Neural progenitor cell (in vitro differentiated cells): ENCODE data around the gene SLC22A23. TPM values are rescaled to one million over a fixed set of nuclear protein-coding genes. Genes with fewer than 3 reads are reported as not detected.

Experiments
- DNase-seq: peaks from one replicate; pipeline ENCODE4 v3.0.0-alpha.2; 2016; ENCODE audit warnings: low spot score
- H2AFZ ChIP-seq: fragments of 200-600 bp; sonication (generic); replicated peaks from 2 replicates; pipeline ENCODE4 v1.6.1; 2016; ENCODE audit warnings: antibody characterized with exemption
- H3F3A ChIP-seq: fragments of 200-600 bp; sonication (generic); 2 replicates; pipeline ENCODE4 v1.6.1; 2016; ENCODE audit warnings: antibody characterized with exemption, low read depth
- H3K27ac ChIP-seq: fragments of 200-600 bp; sonication (generic); 2 replicates; pipeline ENCODE4 v1.5.1; 2016; ENCODE audit warnings: mild to moderate bottlenecking
- H3K27me3 ChIP-seq: fragments of 200-600 bp; sonication (generic); 2 replicates; pipeline ENCODE4 v1.6.1; 2016; ENCODE audit warnings: mild to moderate bottlenecking, moderate library complexity
- H3K36me3 ChIP-seq: fragments of 200-600 bp; sonication (generic); 2 replicates; pipeline ENCODE4 v1.5.1; 2016
- H3K4me1 ChIP-seq: fragments of 200-600 bp; sonication (generic); 2 replicates; pipeline ENCODE4 v1.6.1; 2016; ENCODE audit warnings: mixed run types
- H3K4me2 ChIP-seq: fragments of 200-600 bp; sonication (generic); 2 replicates; pipeline ENCODE4 v1.6.1; 2016
- H3K4me3 ChIP-seq: fragments of 200-600 bp; sonication (generic); 2 replicates; pipeline ENCODE4 v1.5.1; 2016
- H3K79me2 ChIP-seq: fragments of 200-600 bp; sonication (generic); 2 replicates; pipeline ENCODE4 v1.6.1; 2016; ENCODE audit warnings: low read depth
- H3K9ac ChIP-seq: fragments of 200-600 bp; sonication (generic); 2 replicates; pipeline ENCODE4 v1.6.1; 2016
- H3K9me3 ChIP-seq: fragments of 200-600 bp; sonication (generic); 2 replicates; pipeline ENCODE4 v1.5.1; 2016; ENCODE audit warnings: low read depth
- H4K20me1 ChIP-seq: fragments of 200-600 bp; sonication (generic); 2 replicates; pipeline ENCODE4 v1.6.1; 2016; ENCODE audit warnings: low read depth
- H3K27ac Mint-ChIP-seq: 3 replicates; pipeline ENCODE4 v1.8.0; 2021; ENCODE audit warnings: mixed read lengths
- H3K27me3 Mint-ChIP-seq: 2 replicates; pipeline ENCODE4 v1.8.0; 2022; ENCODE audit warnings: low read depth, mild to moderate bottlenecking, inconsistent platforms, moderate library complexity, mixed read lengths; ENCODE audit not compliant: insufficient read depth
- H3K36me3 Mint-ChIP-seq: 3 replicates; pipeline ENCODE4 v1.8.0; 2021; ENCODE audit warnings: mixed read lengths
- H3K4me1 Mint-ChIP-seq: 3 replicates; pipeline ENCODE4 v1.8.0; 2021; ENCODE audit warnings: mixed read lengths
- H3K4me3 Mint-ChIP-seq: 3 replicates; pipeline ENCODE4 v1.8.0; 2021; ENCODE audit warnings: mild to moderate bottlenecking, moderate library complexity, mixed read lengths
- H3K9me3 Mint-ChIP-seq: 3 replicates; pipeline ENCODE4 v1.8.0; 2020; ENCODE audit warnings: mixed read lengths
- CTCF ChIP-seq: fragments of 200-600 bp; sonication (generic); IDR thresholded peaks from 2 replicates; pipeline ENCODE4 v1.5.1; 2017; ENCODE audit warnings: antibody characterized with exemption, mild to moderate bottlenecking
- EZH2 ChIP-seq: fragments of 200-600 bp; sonication (generic); IDR thresholded peaks from 2 replicates; pipeline ENCODE4 v1.6.1; 2017; ENCODE audit warnings: antibody characterized with exemption, mild to moderate bottlenecking, moderate library complexity
- EZH2phosphoT487 ChIP-seq: fragments of 200-600 bp; sonication (generic); IDR thresholded peaks from 2 replicates; pipeline ENCODE4 v1.6.1; 2017; ENCODE audit warnings: antibody characterized with exemption
- total RNA-seq: library from RNA; depleted of rRNA; stranded (reverse); fragments of >200 nt; gene quantifications from 2 replicates; pipeline ENCODE4 v1.2.3, GENCODE V29; 2015; ENCODE audit warnings: low replicate concordance

SLC22A23 gene
- total RNA-seq, 1 donor from 2014 or later = 0.99 TPM

GRCh38 chr6:3371222-3371949 is 85.5 kb downstream of the SLC22A23 start:
- H3K36me3 Mint-ChIP-seq = peaks cover 7% of the 10 kb centered on the region
- H2AFZ ChIP-seq = no peak overlapping the region
- H3F3A ChIP-seq = no peaks in the 10 kb centered on the region
- no peak overlapping the region for H3K9ac ChIP-seq
- no peak overlapping the region for H3K4me3 ChIP-seq
- no peak overlapping the region for H3K27ac ChIP-seq
- no peaks in the 10 kb centered on the region for H4K20me1 ChIP-seq
- no peaks in the 10 kb centered on the region for H3K9me3 ChIP-seq
- H3K36me3 ChIP-seq = no peaks in the 10 kb centered on the region
- DNase-seq = no peak
- no peak overlapping the region for H3K27ac Mint-ChIP-seq
- H3K4me1 ChIP-seq = no peaks in the 10 kb centered on the region
- no peak overlapping the region for H3K4me3 Mint-ChIP-seq
- peaks cover 2% of the 10 kb centered on the region for H3K27me3 Mint-ChIP-seq
- H3K27me3 ChIP-seq = no peaks in the 10 kb centered on the region
- H3K9me3 Mint-ChIP-seq = no peaks in the 10 kb centered on the region
- H3K4me2 ChIP-seq = no peak overlapping the region
- H3K79me2 ChIP-seq = no peaks in the 10 kb centered on the region
- TF ChIP-seq CTCF (no peak), EZH2phosphoT487 (no peak), EZH2 (no peak)
- peaks cover 39% of the 10 kb centered on the region for H3K4me1 Mint-ChIP-seq

GRCh38 chr6:3370361-3371221 is 86.3 kb downstream of the SLC22A23 start:
- Histone ChIP-seq H3K36me3 (no peaks in the 10 kb centered on the region), H3K27me3 (no peaks in the 10 kb centered on the region), H3K27ac (no peak overlapping the region), H3F3A (no peaks in the 10 kb centered on the region), H3K4me3 (no peak overlapping the region), H3K4me2 (no peak overlapping the region), H3K9me3 (no peaks in the 10 kb centered on the region), H4K20me1 (no peaks in the 10 kb centered on the region), H3K9ac (no peak overlapping the region), H2AFZ (no peak overlapping the region), H3K4me1 (no peaks in the 10 kb centered on the region), H3K79me2 (no peaks in the 10 kb centered on the region)
- no peak overlapping the region for H3K27ac Mint-ChIP-seq
- H3K4me1 Mint-ChIP-seq = peaks cover 38% of the 10 kb centered on the region
- H3K9me3 Mint-ChIP-seq = no peaks in the 10 kb centered on the region
- peaks cover 2% of the 10 kb centered on the region for H3K27me3 Mint-ChIP-seq
- TF ChIP-seq CTCF (no peak), EZH2 (no peak), EZH2phosphoT487 (no peak)
- peaks cover 8% of the 10 kb centered on the region for H3K36me3 Mint-ChIP-seq
- no peak overlapping the region for H3K4me3 Mint-ChIP-seq
- no peak for DNase-seq

- Mint-ChIP-seq H3K4me1 (peaks cover 37% of the 10 kb centered on the region), H3K36me3 (peaks cover 9% of the 10 kb centered on the region), H3K4me3 (no peak overlapping the region), H3K9me3 (no peaks in the 10 kb centered on the region), H3K27ac (no peak overlapping the region), H3K27me3 (peaks cover 2% of the 10 kb centered on the region)
- no peaks in the 10 kb centered on the region for H3K27me3 ChIP-seq
- no peaks in the 10 kb centered on the region for H3K79me2 ChIP-seq
- H3F3A ChIP-seq = no peaks in the 10 kb centered on the region
- no peaks in the 10 kb centered on the region for H4K20me1 ChIP-seq
- TF ChIP-seq EZH2phosphoT487 (no peak), CTCF (no peak)
- H3K36me3 ChIP-seq = no peaks in the 10 kb centered on the region
- no peak overlapping the region for H3K9ac ChIP-seq
- no peaks in the 10 kb centered on the region for H3K9me3 ChIP-seq
- H3K4me2 ChIP-seq = no peak overlapping the region
- no peak overlapping the region for H2AFZ ChIP-seq
- H3K27ac ChIP-seq = no peak overlapping the region
- no peaks in the 10 kb centered on the region for H3K4me1 ChIP-seq
- H3K4me3 ChIP-seq = no peak overlapping the region
- DNase-seq = no peak
Measured at GRCh38 chr6:3369985-3370360, 86.9 kb downstream of the SLC22A23 start.
